Right lobe of liver (tissue), 4 donors: ENCODE results near the gene ISCA2.

ENCODE experiments used
- POLR2A ChIP-seq: fragments of 450-650 bp; IDR thresholded peaks from one replicate; pipeline ENCODE4 v1.6.1; 2017; ENCODE audit warnings: antibody characterized with exemption, mild to moderate bottlenecking
- TF ChIP-seq, protein P1 (sequence below), 4 donors: fragments of 200-600 bp in 3 of 4; fragments of 450-650 bp in 1 of 4; IDR thresholded peaks; one replicate each; pipeline versions ENCODE4 v1.5.1 to v1.8.0; 2016 to 2022; ENCODE audit warnings: antibody characterized with exemption in 4 of 4, mild to moderate bottlenecking in 2 of 4
- donor health status: DM: no; HTN: no; CAD: no.
- donor health status: DM: no; HTN: no; CAD: no.
- donor health status: DM: no; HTN: yes; CAD: no.

DNA sequence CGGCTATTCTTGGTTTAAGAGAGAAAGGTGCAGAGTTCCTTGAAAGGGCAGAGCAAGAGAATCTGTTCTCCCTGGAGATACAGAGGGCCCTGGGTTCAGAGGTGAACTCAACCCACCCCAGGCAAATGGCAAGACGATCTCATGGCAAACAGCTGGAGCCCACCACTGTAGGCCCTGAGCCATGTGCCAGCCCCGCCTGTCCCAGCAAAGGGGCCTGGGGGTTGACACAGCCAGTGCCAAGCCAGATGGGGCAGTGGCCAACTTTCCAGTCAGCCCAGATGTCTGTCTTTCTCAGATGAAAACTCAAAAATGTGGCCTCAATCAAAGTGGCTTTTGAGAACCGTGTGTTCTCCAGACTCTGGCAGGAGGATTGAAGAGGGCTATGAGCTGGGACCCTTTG lies 51.8 kb downstream of the ISCA2 start:
- TF ChIP-seq, protein P1, sequence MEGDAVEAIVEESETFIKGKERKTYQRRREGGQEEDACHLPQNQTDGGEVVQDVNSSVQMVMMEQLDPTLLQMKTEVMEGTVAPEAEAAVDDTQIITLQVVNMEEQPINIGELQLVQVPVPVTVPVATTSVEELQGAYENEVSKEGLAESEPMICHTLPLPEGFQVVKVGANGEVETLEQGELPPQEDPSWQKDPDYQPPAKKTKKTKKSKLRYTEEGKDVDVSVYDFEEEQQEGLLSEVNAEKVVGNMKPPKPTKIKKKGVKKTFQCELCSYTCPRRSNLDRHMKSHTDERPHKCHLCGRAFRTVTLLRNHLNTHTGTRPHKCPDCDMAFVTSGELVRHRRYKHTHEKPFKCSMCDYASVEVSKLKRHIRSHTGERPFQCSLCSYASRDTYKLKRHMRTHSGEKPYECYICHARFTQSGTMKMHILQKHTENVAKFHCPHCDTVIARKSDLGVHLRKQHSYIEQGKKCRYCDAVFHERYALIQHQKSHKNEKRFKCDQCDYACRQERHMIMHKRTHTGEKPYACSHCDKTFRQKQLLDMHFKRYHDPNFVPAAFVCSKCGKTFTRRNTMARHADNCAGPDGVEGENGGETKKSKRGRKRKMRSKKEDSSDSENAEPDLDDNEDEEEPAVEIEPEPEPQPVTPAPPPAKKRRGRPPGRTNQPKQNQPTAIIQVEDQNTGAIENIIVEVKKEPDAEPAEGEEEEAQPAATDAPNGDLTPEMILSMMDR (IDR thresholded peaks at IDR 0.05): no peak
- TF ChIP-seq POLR2A: no peak
